ENCODE results near the gene SYS1.

GRCh38 chr20:45366631-45367030 lies 3.7 kb downstream of the SYS1 start:
- TF ChIP-seq POLR2A (IDR thresholded peaks at IDR 0.05) = no peak
- TF ChIP-seq, protein P1, sequence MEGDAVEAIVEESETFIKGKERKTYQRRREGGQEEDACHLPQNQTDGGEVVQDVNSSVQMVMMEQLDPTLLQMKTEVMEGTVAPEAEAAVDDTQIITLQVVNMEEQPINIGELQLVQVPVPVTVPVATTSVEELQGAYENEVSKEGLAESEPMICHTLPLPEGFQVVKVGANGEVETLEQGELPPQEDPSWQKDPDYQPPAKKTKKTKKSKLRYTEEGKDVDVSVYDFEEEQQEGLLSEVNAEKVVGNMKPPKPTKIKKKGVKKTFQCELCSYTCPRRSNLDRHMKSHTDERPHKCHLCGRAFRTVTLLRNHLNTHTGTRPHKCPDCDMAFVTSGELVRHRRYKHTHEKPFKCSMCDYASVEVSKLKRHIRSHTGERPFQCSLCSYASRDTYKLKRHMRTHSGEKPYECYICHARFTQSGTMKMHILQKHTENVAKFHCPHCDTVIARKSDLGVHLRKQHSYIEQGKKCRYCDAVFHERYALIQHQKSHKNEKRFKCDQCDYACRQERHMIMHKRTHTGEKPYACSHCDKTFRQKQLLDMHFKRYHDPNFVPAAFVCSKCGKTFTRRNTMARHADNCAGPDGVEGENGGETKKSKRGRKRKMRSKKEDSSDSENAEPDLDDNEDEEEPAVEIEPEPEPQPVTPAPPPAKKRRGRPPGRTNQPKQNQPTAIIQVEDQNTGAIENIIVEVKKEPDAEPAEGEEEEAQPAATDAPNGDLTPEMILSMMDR (IDR thresholded peaks at IDR 0.05) = no peak

All from adrenal gland (tissue), 5 donors.